ENCODE data around the gene IRAK3. TPM values are rescaled to one million over a fixed set of nuclear protein-coding genes. Genes with fewer than 3 reads are reported as not detected.

IRAK3 gene
- polyA plus RNA-seq, 1 donor from 2014 or later, result 0.31 TPM

GRCh38 chr12:66290716-66291200 is 101.7 kb downstream of the IRAK3 start (continued):
- no peak for TF ChIP-seq SMC3 (conservative IDR thresholded peaks at IDR 0.05; ENCODE audit: poor library complexity)

- H3K9me3 ChIP-seq (ENCODE audit: low read length), result no peaks in the 10 kb centered on the region
These were observed 107.2 kb downstream of the IRAK3 start for GRCh38 chr12:66296176-66296683.

More at GRCh38 chr12:66296176-66296683, 107.2 kb downstream of the IRAK3 start:
- Histone ChIP-seq H3K27me3 (ENCODE audit: insufficient read depth, low read depth, low read length) (peaks cover 6% of the 10 kb centered on the region), H3K36me3 (ENCODE audit: insufficient read depth, low read length) (no peaks in the 10 kb centered on the region), H3K4me3 (ENCODE audit: low read length) (no peak overlapping the region), H4K20me1 (ENCODE audit: insufficient read depth) (no peaks in the 10 kb centered on the region), H3F3A (ENCODE audit: insufficient read depth, low read length, poor library complexity, severe bottlenecking) (no peaks in the 10 kb centered on the region), H3K27ac (ENCODE audit: low read length) (no peak overlapping the region), H3K4me2 (ENCODE audit: low read length) (no peak overlapping the region), H3K9me2 (ENCODE audit: insufficient read depth, low read length) (no peaks in the 10 kb centered on the region), H3K9ac (ENCODE audit: low read length) (no peak overlapping the region), H2AFZ (ENCODE audit: low read depth, low read length) (no peak overlapping the region), H3K79me2 (replicated peaks; ENCODE audit: insufficient read depth, low read length) (no peaks in the 10 kb centered on the region)
- TF ChIP-seq EZH2 (IDR thresholded peaks at IDR 0.05; ENCODE audit: borderline replicate concordance, insufficient read depth, low read length, poor library complexity, severe bottlenecking) (no peak), RAD21 (conservative IDR thresholded peaks at IDR 0.05) (no peak), EP300 (conservative IDR thresholded peaks at IDR 0.05; ENCODE audit: poor library complexity, severe bottlenecking) (no peak), SMC3 (conservative IDR thresholded peaks at IDR 0.05; ENCODE audit: poor library complexity) (no peak), CTCF (IDR thresholded peaks at IDR 0.05; ENCODE audit: poor library complexity, severe bottlenecking) (no peak), REST (IDR thresholded peaks at IDR 0.05; ENCODE audit: borderline replicate concordance) (no peak), POLR2AphosphoS5 (IDR thresholded peaks at IDR 0.05) (no peak), TAF1 (IDR thresholded peaks at IDR 0.05; ENCODE audit: low read depth) (no peak), MXI1 (conservative IDR thresholded peaks at IDR 0.05; ENCODE audit: poor library complexity, severe bottlenecking) (no peak)
